Measurements from ENCODE around the gene TRIM28.
"Not testable (repeated sequence)": the region's sequence is repeated elsewhere in the genome, so short reads cannot be mapped to it uniquely, and the experiment has no call there.

The TRIM28 gene

GRCh38 chr19:58562122-58563033 is 18.5 kb downstream of the TRIM28 start:
- no peak for DNase-seq

GRCh38 chr19:58563034-58563573 is 19.2 kb downstream of the TRIM28 start:
- DNase-seq = no peak

GRCh38 chr19:58563823-58564222 is 20.0 kb downstream of the TRIM28 start:
- no peak for DNase-seq

- DNase-seq = no peak
Measured at GRCh38 chr19:58566989-58567388, 23.1 kb downstream of the TRIM28 start.

GRCh38 chr19:58568453-58569130 is 24.7 kb downstream of the TRIM28 start:
- no peak for DNase-seq

GRCh38 chr19:58569191-58569942 is 25.5 kb downstream of the TRIM28 start:
- no peak for DNase-seq

- DNase-seq = no peak
Measured at GRCh38 chr19:58569943-58570670, 26.2 kb downstream of the TRIM28 start.

GRCh38 chr19:58570770-58571574 is 27.1 kb downstream of the TRIM28 start:
- no peak for DNase-seq

- no peak for DNase-seq
Measured at GRCh38 chr19:58571575-58571947, 27.7 kb downstream of the TRIM28 start.

GRCh38 chr19:58572026-58572817 is 28.4 kb downstream of the TRIM28 start:
- no peak for DNase-seq

GRCh38 chr19:58572818-58573657 is 29.2 kb downstream of the TRIM28 start, which contains the start of gene MZF1:
MZF1 (minus strand) TSS chr19:58573335; CDS start chr19:58571389, 1,946 bp downstream.
- no peak for DNase-seq

GRCh38 chr19:58573658-58574164 is 29.8 kb downstream of the TRIM28 start:
- DNase-seq = no peak

- DNase-seq = no peak
Measured at GRCh38 chr19:58575183-58576041, 31.5 kb downstream of the TRIM28 start.

- not testable (repeated sequence) for DNase-seq
Measured at GRCh38 chr19:58577581-58577980, 33.7 kb downstream of the TRIM28 start.

GRCh38 chr19:58578012-58578925 is 34.4 kb downstream of the TRIM28 start:
- DNase-seq = no peak

- no peak for DNase-seq
Measured at GRCh38 chr19:58579473-58580142, 35.7 kb downstream of the TRIM28 start.

Measured in DMS153 (cell line).